Upper lobe of left lung (tissue), 4 donors: ENCODE measurements around the gene ZNF41.
"Not testable (repeated sequence)": the region's sequence is repeated elsewhere in the genome, so short reads cannot be mapped to it uniquely, and the experiment has no call there.

Source experiments
- CTCF ChIP-seq, 6 experiments: fragments of 450-650 bp in 4 of 6; fragments of 200-600 bp in 2 of 6; sonication (generic) in 2 of 6; IDR thresholded peaks; one replicate each; pipeline ENCODE4 v1.5.1; 2016 to 2019; ENCODE audit warnings: antibody characterized with exemption in 6 of 6
- POLR2A ChIP-seq, 4 donors: fragments of 450-650 bp; IDR thresholded peaks; one replicate each; pipeline ENCODE4 v1.5.1; 2016 to 2017; ENCODE audit warnings: antibody characterized with exemption in 4 of 4, mild to moderate bottlenecking in 2 of 4

- not testable (repeated sequence) for TF ChIP-seq CTCF, POLR2A (IDR thresholded peaks at IDR 0.05)
Observed at GRCh38 chrX:47512383-47512782, 29.4 kb upstream of the ZNF41 start.
